BLaER1 treated with 17β-estradiol and CSF1 and Interleukin-3, amounts not matched to agents 10 nM and 100 nM (cell line): ENCODE results near the gene RSPO3.

ENCODE experiments used
- H3K27ac ChIP-seq, 11 experiments: shearing (Covaris generic); formaldehyde crosslinking; 2 replicates each; pipeline ENCODE4 v1.8.1; 2022
- H3K27me3 ChIP-seq, 11 experiments: shearing (Covaris generic); formaldehyde crosslinking; 2 replicates each; pipeline ENCODE4 v1.8.1; 2022
- H3K36me3 ChIP-seq, 11 experiments: shearing (Covaris generic); formaldehyde crosslinking; 2 replicates each; pipeline ENCODE4 v1.8.1; 2022
- H3K4me1 ChIP-seq, 10 experiments: shearing (Covaris generic); formaldehyde crosslinking; 2 replicates each; pipeline ENCODE4 v1.8.1; 2022
- H3K4me2 ChIP-seq, 11 experiments: shearing (Covaris generic); formaldehyde crosslinking; 2 replicates each; pipeline ENCODE4 v1.8.1; 2022
- H3K4me3 ChIP-seq, 10 experiments: shearing (Covaris generic); formaldehyde crosslinking; 2 replicates each; pipeline ENCODE4 v1.8.1; 2022
- H3K9ac ChIP-seq, 11 experiments: shearing (Covaris generic); formaldehyde crosslinking; 2 replicates each; pipeline ENCODE4 v1.8.1; 2022
- H3K9me3 ChIP-seq, 11 experiments: shearing (Covaris generic); formaldehyde crosslinking; replicated peaks in 1 of 11; 2 replicates each; pipeline ENCODE4 v1.8.1; 2022
- H4K20me1 ChIP-seq, 11 experiments: shearing (Covaris generic); formaldehyde crosslinking; 2 replicates each; pipeline ENCODE4 v1.8.1; 2022
- Cebpa-rat ChIP-seq, 11 experiments: shearing (Covaris generic); IDR thresholded peaks; 2 replicates each; pipeline ENCODE4 v1.8.1; 2022

RSPO3 gene

GRCh38 chr6:127173156-127173940 lies 54.9 kb downstream of the RSPO3 start:
- Histone ChIP-seq H3K4me3 (no peak overlapping the region), H3K4me1 (peaks cover 0 to 6% (median 0%) of the 10 kb centered on the region in 10 experiments; a peak in 1 of 20 replicates), H3K9me3 (no peaks in the 10 kb centered on the region; a peak in 1 of 22 replicates), H3K27me3 (no peaks in the 10 kb centered on the region), H3K27ac (no peak overlapping the region), H3K36me3 (no peaks in the 10 kb centered on the region), H3K4me2 (no peak overlapping the region), H3K9ac (no peak overlapping the region), H4K20me1 (no peaks in the 10 kb centered on the region)
- TF ChIP-seq Cebpa-rat (IDR thresholded peaks at IDR 0.05), result no peak

DNA sequence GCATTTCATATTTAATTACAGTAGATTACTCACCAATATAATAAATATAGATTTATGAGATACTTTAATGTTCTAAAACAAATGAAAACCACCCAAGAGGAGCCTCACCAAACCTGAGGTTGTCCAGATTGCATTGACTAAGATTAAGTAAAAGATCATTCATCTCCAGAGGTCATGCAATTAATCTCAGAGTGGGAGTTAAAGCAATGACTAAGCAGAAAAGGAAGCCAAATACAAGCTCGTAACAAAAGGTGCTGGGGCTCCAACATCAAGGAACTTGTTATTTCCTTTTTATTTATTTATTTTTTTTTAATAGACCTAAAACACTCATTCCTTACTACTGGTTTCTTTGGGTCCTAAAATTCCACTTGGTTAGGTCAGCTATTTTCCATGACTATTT lies 57.7 kb downstream of the RSPO3 start:
- no peaks in the 10 kb centered on the region for H3K36me3 ChIP-seq
- no peak overlapping the region for H3K27ac ChIP-seq
- H3K4me3 ChIP-seq, result no peak overlapping the region
- no peaks in the 10 kb centered on the region for H3K9me3 ChIP-seq
- no peak overlapping the region for H3K4me2 ChIP-seq
- H3K9ac ChIP-seq, result no peak overlapping the region
- H3K27me3 ChIP-seq, result no peaks in the 10 kb centered on the region
- no peaks in the 10 kb centered on the region for H4K20me1 ChIP-seq
- peaks cover 0 to 6% (median 0%) of the 10 kb centered on the region in 10 experiments; a peak in 1 of 20 replicates for H3K4me1 ChIP-seq
- TF ChIP-seq Cebpa-rat (IDR thresholded peaks at IDR 0.05), result no peak

DNA sequence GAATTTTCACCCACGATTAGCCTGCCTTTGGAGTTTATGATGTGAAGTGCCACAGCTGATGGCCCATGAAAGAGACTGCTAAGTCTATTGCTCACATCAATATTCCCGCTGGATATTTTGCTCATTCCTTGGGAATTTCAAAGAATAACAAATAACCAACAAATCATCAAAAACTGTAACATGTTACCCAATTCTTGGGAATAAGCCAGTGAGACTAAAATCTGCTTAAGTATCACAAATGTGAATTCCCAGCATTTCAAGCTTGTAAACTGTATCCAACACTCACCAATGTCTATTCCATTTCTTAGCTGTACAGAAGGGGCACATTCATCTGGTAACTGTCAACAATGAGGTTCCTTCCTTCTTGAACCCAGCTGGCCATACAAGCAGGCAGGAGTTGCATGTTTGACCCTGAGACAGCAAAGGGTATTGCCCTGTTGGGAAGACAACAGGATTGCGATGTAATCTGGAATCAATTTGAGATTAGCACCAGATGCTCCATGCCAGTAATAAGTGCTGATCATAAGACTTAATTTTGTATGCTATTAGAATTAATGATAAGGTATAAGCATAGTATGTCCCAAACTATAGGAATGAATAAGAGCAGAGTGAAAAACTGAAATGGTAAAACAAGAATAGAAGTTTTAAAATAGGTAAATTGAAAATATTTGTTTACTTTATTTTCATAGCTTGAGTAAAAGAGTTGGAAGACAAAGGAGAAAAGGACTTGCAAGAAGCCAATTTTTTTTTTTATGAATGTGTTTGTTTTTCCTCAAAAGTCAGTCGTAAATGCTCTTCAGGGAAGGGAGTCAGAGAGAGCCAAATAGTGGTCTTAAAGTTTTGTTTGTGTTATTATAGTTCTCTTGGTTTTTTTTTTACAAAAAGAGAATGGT lies 58.8 kb downstream of the RSPO3 start:
- Histone ChIP-seq H3K4me1 (no peaks in the 10 kb centered on the region), H3K36me3 (no peaks in the 10 kb centered on the region)

DNA sequence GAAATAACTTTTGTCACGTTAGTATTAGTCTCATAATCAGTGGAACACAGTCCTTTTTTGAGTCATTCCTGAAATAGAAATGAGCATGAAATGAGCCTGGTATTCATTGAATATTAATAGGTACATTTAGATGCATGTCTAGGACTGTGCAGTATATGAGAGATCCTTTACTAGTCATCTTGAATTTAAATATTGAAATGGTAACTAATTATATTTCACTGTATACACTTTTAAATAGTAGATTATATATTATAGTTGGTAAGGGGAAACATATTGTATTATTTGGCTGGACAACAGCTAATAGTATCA lies 59.4 kb downstream of the RSPO3 start:
- Histone ChIP-seq H3K4me3 (no peak overlapping the region), H3K4me2 (no peak overlapping the region), H3K27ac (no peak overlapping the region), H3K9me3 (peaks cover 0 to 5% (median 0%) of the 10 kb centered on the region in 11 experiments; a peak in 1 of 22 replicates), H3K27me3 (no peaks in the 10 kb centered on the region), H3K4me1 (0 out of 20 replicates have a peak, but pooled peaks cover 0 to 4% (median 0%) of the 10 kb centered on the region in 10 experiments), H3K36me3 (no peaks in the 10 kb centered on the region), H3K9ac (no peak overlapping the region), H4K20me1 (no peaks in the 10 kb centered on the region)
- no peak for TF ChIP-seq Cebpa-rat (IDR thresholded peaks at IDR 0.05)

More for the DNA sequence above, 58.8 kb downstream of the RSPO3 start:
- H3K9ac ChIP-seq, result no peak overlapping the region
- TF ChIP-seq Cebpa-rat (IDR thresholded peaks at IDR 0.05), result no peak
- H3K27ac ChIP-seq, result no peak overlapping the region
- H4K20me1 ChIP-seq, result no peaks in the 10 kb centered on the region
- peaks cover 0 to 5% (median 0%) of the 10 kb centered on the region in 11 experiments; a peak in 1 of 22 replicates for H3K9me3 ChIP-seq
- H3K27me3 ChIP-seq, result no peaks in the 10 kb centered on the region
- H3K4me3 ChIP-seq, result no peak overlapping the region
- H3K4me2 ChIP-seq, result no peak overlapping the region

GRCh38 chr6:127178746-127179145 lies 60.3 kb downstream of the RSPO3 start:
- Histone ChIP-seq H3K27ac (no peak overlapping the region), H3K4me3 (no peak overlapping the region), H3K36me3 (no peaks in the 10 kb centered on the region), H3K4me1 (0 out of 20 replicates have a peak, but pooled peaks cover 0 to 4% (median 0%) of the 10 kb centered on the region in 10 experiments), H3K4me2 (no peak overlapping the region), H4K20me1 (no peaks in the 10 kb centered on the region), H3K27me3 (no peaks in the 10 kb centered on the region), H3K9ac (no peak overlapping the region), H3K9me3 (peaks cover 0 to 5% (median 0%) of the 10 kb centered on the region in 11 experiments; a peak in 1 of 22 replicates)
- TF ChIP-seq Cebpa-rat (IDR thresholded peaks at IDR 0.05), result no peak

- no peaks in the 10 kb centered on the region for H3K36me3 ChIP-seq
- H3K27me3 ChIP-seq, result no peaks in the 10 kb centered on the region
- H3K4me3 ChIP-seq, result no peak overlapping the region
- no peaks in the 10 kb centered on the region for H4K20me1 ChIP-seq
- H3K9ac ChIP-seq, result no peak overlapping the region
- no peak overlapping the region for H3K27ac ChIP-seq
- 0 out of 20 replicates have a peak, but pooled peaks cover 0 to 4% (median 0%) of the 10 kb centered on the region in 10 experiments for H3K4me1 ChIP-seq
- H3K9me3 ChIP-seq, result peaks cover 0 to 5% (median 0%) of the 10 kb centered on the region in 11 experiments; a peak in 1 of 22 replicates
- TF ChIP-seq Cebpa-rat (IDR thresholded peaks at IDR 0.05), result no peak
- no peak overlapping the region for H3K4me2 ChIP-seq
Measured at GRCh38 chr6:127180426-127180825, 62.0 kb downstream of the RSPO3 start.

- Histone ChIP-seq H3K9me3 (peaks cover 0 to 5% (median 0%) of the 10 kb centered on the region in 11 experiments; a peak in 1 of 22 replicates), H3K4me2 (no peak overlapping the region), H3K4me1 (0 out of 20 replicates have a peak, but pooled peaks cover 0 to 4% (median 0%) of the 10 kb centered on the region in 10 experiments), H4K20me1 (no peaks in the 10 kb centered on the region), H3K4me3 (no peak overlapping the region), H3K27me3 (no peaks in the 10 kb centered on the region), H3K9ac (no peak overlapping the region), H3K36me3 (no peaks in the 10 kb centered on the region), H3K27ac (no peak overlapping the region)
- no peak for TF ChIP-seq Cebpa-rat (IDR thresholded peaks at IDR 0.05)
Measured at GRCh38 chr6:127182501-127182900, 64.0 kb downstream of the RSPO3 start.

- Histone ChIP-seq H3K36me3 (no peaks in the 10 kb centered on the region), H3K9me3 (peaks cover 0 to 5% (median 0%) of the 10 kb centered on the region in 11 experiments; a peak in 1 of 22 replicates), H3K27ac (no peak overlapping the region), H3K27me3 (no peaks in the 10 kb centered on the region), H3K9ac (no peak overlapping the region), H3K4me1 (0 out of 20 replicates have a peak, but pooled peaks cover 0 to 4% (median 0%) of the 10 kb centered on the region in 10 experiments), H4K20me1 (no peaks in the 10 kb centered on the region), H3K4me3 (no peak overlapping the region), H3K4me2 (no peak overlapping the region)
- TF ChIP-seq Cebpa-rat (IDR thresholded peaks at IDR 0.05), result no peak
Measured at GRCh38 chr6:127185437-127185995, 67.0 kb downstream of the RSPO3 start.

DNA sequence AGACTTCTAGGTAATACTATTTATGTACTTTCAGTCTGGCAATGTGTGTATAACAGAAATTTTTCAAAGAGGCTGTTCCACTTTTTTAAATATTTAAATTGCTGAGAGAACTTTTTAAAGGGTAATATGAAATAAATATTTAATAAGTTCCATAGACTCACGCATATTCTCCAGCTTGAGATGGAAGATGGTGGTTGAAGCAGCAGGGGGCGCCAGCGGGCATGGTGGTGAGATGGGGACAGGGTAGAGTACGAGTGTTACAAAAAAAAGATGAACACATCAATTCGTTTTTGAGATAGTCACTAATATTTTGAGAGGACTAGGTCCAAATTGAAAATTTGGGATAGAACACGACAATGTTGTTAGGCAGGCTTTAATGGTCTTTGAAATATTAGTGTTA lies 68.4 kb downstream of the RSPO3 start:
- Histone ChIP-seq H3K9ac (no peak overlapping the region), H4K20me1 (no peaks in the 10 kb centered on the region), H3K27me3 (no peaks in the 10 kb centered on the region), H3K4me2 (no peak overlapping the region), H3K4me1 (peaks cover 0 to 8% (median 1%) of the 10 kb centered on the region in 10 experiments; a peak in 9 of 20 replicates), H3K9me3 (peaks cover 0 to 3% (median 0%) of the 10 kb centered on the region in 11 experiments; a peak in 1 of 22 replicates), H3K27ac (no peak overlapping the region), H3K4me3 (no peak overlapping the region), H3K36me3 (no peaks in the 10 kb centered on the region)
- no peak for TF ChIP-seq Cebpa-rat (IDR thresholded peaks at IDR 0.05)
